SJSA1 (cell line): ENCODE results near the gene NHLRC3. TPM values are rescaled to one million over a fixed set of nuclear protein-coding genes. Genes with fewer than 3 reads are reported as not detected.

Experiments used
- DNase-seq, 2 experiments: peaks; one replicate each; pipeline ENCODE4 v3.0.0-alpha.2; 2015 to 2020; ENCODE audit warnings: low spot score in 2 of 2, low read depth in 1 of 2
- H3K27ac ChIP-seq: fragments of 250-450 bp; sonication (Bioruptor Pico); 2 replicates; pipeline ENCODE4 v1.5.1; 2020; ENCODE audit warnings: mild to moderate bottlenecking, moderate library complexity
- H3K27me3 ChIP-seq: fragments of 250-450 bp; sonication (Bioruptor Pico); replicated peaks from 2 replicates; pipeline ENCODE4 v1.5.1; 2020; ENCODE audit warnings: mild to moderate bottlenecking, moderate library complexity
- H3K36me3 ChIP-seq: fragments of 250-450 bp; sonication (Bioruptor Pico); 2 replicates; pipeline ENCODE4 v1.5.1; 2020; ENCODE audit warnings: mild to moderate bottlenecking
- H3K4me1 ChIP-seq: fragments of 250-450 bp; sonication (Bioruptor Pico); replicated peaks from 2 replicates; pipeline ENCODE4 v1.6.1; 2021; ENCODE audit warnings: mild to moderate bottlenecking
- H3K4me3 ChIP-seq: fragments of 250-450 bp; sonication (Bioruptor Pico); 2 replicates; pipeline ENCODE4 v1.5.1; 2020; ENCODE audit warnings: mild to moderate bottlenecking
- H3K9me3 ChIP-seq: fragments of 250-450 bp; sonication (Bioruptor Pico); replicated peaks from 2 replicates; pipeline ENCODE4 v1.5.1; 2020; ENCODE audit warnings: mild to moderate bottlenecking
- total RNA-seq: library from RNA; depleted of rRNA; stranded (reverse); fragments of >200 nt; shearing (Covaris generic); gene quantifications from 2 replicates; pipeline ENCODE4 v1.2.3, GENCODE V29; 2014

The NHLRC3 gene
- total RNA-seq, 1 experiment from 2014 or later, result 4.9 TPM

GRCh38 chr13:39032150-39032549 is 6.1 kb upstream of the NHLRC3 start:
- H3K4me1 ChIP-seq, result 0 out of 2 replicates have a peak, but pooled peaks cover 4% of the 10 kb centered on the region
- DNase-seq, result no peak
- H3K27ac ChIP-seq, result no peak overlapping the region
- H3K4me3 ChIP-seq, result no peak overlapping the region
- H3K27me3 ChIP-seq, result no peaks in the 10 kb centered on the region
- no peaks in the 10 kb centered on the region for H3K9me3 ChIP-seq
- peaks cover 11% of the 10 kb centered on the region for H3K36me3 ChIP-seq

GRCh38 chr13:39034085-39034484 is 4.2 kb upstream of the NHLRC3 start:
- DNase-seq, result no peak
- no peaks in the 10 kb centered on the region for H3K9me3 ChIP-seq
- peaks cover 6% of the 10 kb centered on the region; the same call in 1 of the 2 replicates for H3K4me1 ChIP-seq
- no peaks in the 10 kb centered on the region; the same call in 1 of the 2 replicates for H3K36me3 ChIP-seq
- no peak overlapping the region for H3K27ac ChIP-seq
- H3K27me3 ChIP-seq, result no peaks in the 10 kb centered on the region
- H3K4me3 ChIP-seq, result no peak overlapping the region

GRCh38 chr13:39035204-39035603 is 3.1 kb upstream of the NHLRC3 start:
- Histone ChIP-seq H3K4me1 (peaks cover 7% of the 10 kb centered on the region; the same call in 1 of the 2 replicates), H3K27ac (no peak overlapping the region), H3K36me3 (no peaks in the 10 kb centered on the region; the same call in 1 of the 2 replicates), H3K9me3 (no peaks in the 10 kb centered on the region), H3K27me3 (no peaks in the 10 kb centered on the region), H3K4me3 (no peak overlapping the region)
- no peak for DNase-seq

- Histone ChIP-seq H3K27me3 (no peaks in the 10 kb centered on the region), H3K4me3 (peak overlapping the region; percentile 81), H3K4me1 (peaks cover 7% of the 10 kb centered on the region; the same call in 1 of the 2 replicates), H3K9me3 (no peaks in the 10 kb centered on the region), H3K27ac (no peak overlapping the region), H3K36me3 (no peaks in the 10 kb centered on the region; the same call in 1 of the 2 replicates)
- no peak for DNase-seq
Measured at GRCh38 chr13:39035799-39036198, 2.5 kb upstream of the NHLRC3 start.

GRCh38 chr13:39036212-39036611 is 2.0 kb upstream of the NHLRC3 start:
- Histone ChIP-seq H3K36me3 (no peaks in the 10 kb centered on the region), H3K27me3 (no peaks in the 10 kb centered on the region), H3K4me1 (peaks cover 7% of the 10 kb centered on the region; the same call in 1 of the 2 replicates), H3K9me3 (no peaks in the 10 kb centered on the region), H3K4me3 (peak overlapping the region; percentile 81), H3K27ac (no peak overlapping the region)
- no peak for DNase-seq

- Histone ChIP-seq H3K27me3 (no peaks in the 10 kb centered on the region), H3K4me3 (peak overlapping the region; percentile 81), H3K9me3 (no peaks in the 10 kb centered on the region), H3K4me1 (peaks cover 7% of the 10 kb centered on the region; the same call in 1 of the 2 replicates), H3K36me3 (no peaks in the 10 kb centered on the region), H3K27ac (peak overlapping the region; percentile 42)
- DNase-seq, result no peak
Measured at GRCh38 chr13:39037410-39037879, 811 bp upstream of the NHLRC3 start.

GRCh38 chr13:39038569-39039030 is 344 bp downstream of the NHLRC3 start:
- Histone ChIP-seq H3K4me3 (peak overlapping the region; percentile 81), H3K27me3 (no peaks in the 10 kb centered on the region), H3K9me3 (no peaks in the 10 kb centered on the region), H3K27ac (peak overlapping the region; percentile 42; the same call in 1 of the 2 replicates), H3K4me1 (peaks cover 7% of the 10 kb centered on the region; the same call in 1 of the 2 replicates), H3K36me3 (no peaks in the 10 kb centered on the region)
- DNase-seq, result no peak

GRCh38 chr13:39039041-39039440 is 785 bp downstream of the NHLRC3 start:
- Histone ChIP-seq H3K27ac (no peak overlapping the region), H3K27me3 (no peaks in the 10 kb centered on the region), H3K4me1 (peaks cover 7% of the 10 kb centered on the region; the same call in 1 of the 2 replicates), H3K9me3 (no peaks in the 10 kb centered on the region), H3K36me3 (no peaks in the 10 kb centered on the region), H3K4me3 (peak overlapping the region; percentile 81)
- DNase-seq, result no peak

- no peaks in the 10 kb centered on the region for H3K36me3 ChIP-seq
- H3K4me1 ChIP-seq, result peaks cover 7% of the 10 kb centered on the region; the same call in 1 of the 2 replicates
- H3K27ac ChIP-seq, result no peak overlapping the region
- H3K27me3 ChIP-seq, result no peaks in the 10 kb centered on the region
- H3K4me3 ChIP-seq, result no peak overlapping the region
- no peak for DNase-seq
- no peaks in the 10 kb centered on the region for H3K9me3 ChIP-seq
Measured at GRCh38 chr13:39040206-39040605, 1.9 kb downstream of the NHLRC3 start.

- no peak overlapping the region for H3K4me3 ChIP-seq
- H3K4me1 ChIP-seq, result no peaks in the 10 kb centered on the region
- H3K36me3 ChIP-seq, result no peaks in the 10 kb centered on the region
- no peaks in the 10 kb centered on the region for H3K27me3 ChIP-seq
- H3K27ac ChIP-seq, result no peak overlapping the region
- no peaks in the 10 kb centered on the region for H3K9me3 ChIP-seq
- DNase-seq, result no peak
Measured at GRCh38 chr13:39044536-39044935, 6.3 kb downstream of the NHLRC3 start.

GRCh38 chr13:39047560-39047959 is 9.3 kb downstream of the NHLRC3 start:
- H3K9me3 ChIP-seq, result no peaks in the 10 kb centered on the region
- DNase-seq, result no peak
- no peak overlapping the region for H3K4me3 ChIP-seq
- H3K4me1 ChIP-seq, result no peaks in the 10 kb centered on the region
- H3K27ac ChIP-seq, result no peak overlapping the region
- H3K36me3 ChIP-seq, result no peaks in the 10 kb centered on the region
- no peaks in the 10 kb centered on the region for H3K27me3 ChIP-seq

- Histone ChIP-seq H3K4me3 (no peak overlapping the region), H3K9me3 (no peaks in the 10 kb centered on the region), H3K4me1 (no peaks in the 10 kb centered on the region), H3K27me3 (no peaks in the 10 kb centered on the region), H3K27ac (no peak overlapping the region), H3K36me3 (no peaks in the 10 kb centered on the region)
- DNase-seq, result no peak
Measured at GRCh38 chr13:39048806-39049205, 10.6 kb downstream of the NHLRC3 start.

GRCh38 chr13:39049274-39049673 is 11.0 kb downstream of the NHLRC3 start:
- no peaks in the 10 kb centered on the region for H3K4me1 ChIP-seq
- H3K36me3 ChIP-seq, result no peaks in the 10 kb centered on the region
- no peak overlapping the region for H3K4me3 ChIP-seq
- DNase-seq, result no peak
- H3K27me3 ChIP-seq, result no peaks in the 10 kb centered on the region
- H3K9me3 ChIP-seq, result no peaks in the 10 kb centered on the region
- H3K27ac ChIP-seq, result no peak overlapping the region

GRCh38 chr13:39051157-39051556 is 12.9 kb downstream of the NHLRC3 start:
- Histone ChIP-seq H3K4me1 (no peaks in the 10 kb centered on the region), H3K9me3 (no peaks in the 10 kb centered on the region), H3K36me3 (no peaks in the 10 kb centered on the region), H3K27me3 (no peaks in the 10 kb centered on the region), H3K27ac (no peak overlapping the region), H3K4me3 (no peak overlapping the region)
- DNase-seq, result peak in 1 of 2 experiments; percentile 5

- no peak for DNase-seq
Measured at GRCh38 chr13:39052944-39053343, 14.7 kb downstream of the NHLRC3 start.

More at GRCh38 chr13:39052944-39053343, 14.7 kb downstream of the NHLRC3 start:
- no peaks in the 10 kb centered on the region for H3K36me3 ChIP-seq
- no peaks in the 10 kb centered on the region for H3K9me3 ChIP-seq
- no peak overlapping the region for H3K4me3 ChIP-seq
- no peak overlapping the region for H3K27ac ChIP-seq
- H3K27me3 ChIP-seq, result no peaks in the 10 kb centered on the region
- no peaks in the 10 kb centered on the region for H3K4me1 ChIP-seq
